ENCODE measurements around the gene PGPEP1.

The PGPEP1 gene

DNA sequence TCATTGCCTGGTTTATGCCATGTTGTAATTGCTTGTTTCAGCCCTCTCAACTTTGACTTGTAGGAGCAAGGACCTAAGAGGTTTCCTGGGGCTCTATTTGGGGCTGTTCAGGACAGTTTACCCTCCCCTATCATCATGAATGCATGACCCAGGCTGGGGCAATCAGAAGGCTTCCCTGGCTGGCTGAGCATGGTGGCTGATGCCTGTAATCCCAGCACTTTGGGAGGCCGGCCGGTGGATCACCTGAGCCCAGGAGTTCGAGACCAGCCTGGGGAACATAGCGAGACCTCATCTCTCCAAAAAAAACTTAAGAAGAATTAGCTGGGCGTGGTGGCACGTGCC, 11.4 kb upstream of the PGPEP1 start:
- TF ChIP-seq REST (IDR thresholded peaks at IDR 0.05; ENCODE audit: insufficient read depth in 1 of 2, low read depth in 2 of 2, low read length in 2 of 2) (no peak), FOXP2 (optimal IDR thresholded peaks at IDR 0.05; ENCODE audit: borderline replicate concordance, extremely low read depth, extremely low read length, insufficient read depth) (no peak), TAF1 (IDR thresholded peaks at IDR 0.05; ENCODE audit: borderline replicate concordance, insufficient read depth, low read length) (no peak), SIN3A (IDR thresholded peaks at IDR 0.05; ENCODE audit: borderline replicate concordance, insufficient read depth, low read length) (no peak), POLR2AphosphoS5 (IDR thresholded peaks at IDR 0.05; ENCODE audit: low read depth, low read length) (no peak)

- no peak for TF ChIP-seq REST (IDR thresholded peaks at IDR 0.05; ENCODE audit: insufficient read depth in 1 of 2, low read depth in 2 of 2, low read length in 2 of 2)
- no peak for TF ChIP-seq SIN3A (IDR thresholded peaks at IDR 0.05; ENCODE audit: borderline replicate concordance, insufficient read depth, low read length)
- TF ChIP-seq POLR2AphosphoS5 (IDR thresholded peaks at IDR 0.05; ENCODE audit: low read depth, low read length), result no peak
- TF ChIP-seq FOXP2 (optimal IDR thresholded peaks at IDR 0.05; ENCODE audit: borderline replicate concordance, extremely low read depth, extremely low read length, insufficient read depth), result no peak
- no peak for TF ChIP-seq TAF1 (IDR thresholded peaks at IDR 0.05; ENCODE audit: borderline replicate concordance, insufficient read depth, low read length)
Observed at GRCh38 chr19:18330868-18331267, 9.5 kb upstream of the PGPEP1 start.

DNA sequence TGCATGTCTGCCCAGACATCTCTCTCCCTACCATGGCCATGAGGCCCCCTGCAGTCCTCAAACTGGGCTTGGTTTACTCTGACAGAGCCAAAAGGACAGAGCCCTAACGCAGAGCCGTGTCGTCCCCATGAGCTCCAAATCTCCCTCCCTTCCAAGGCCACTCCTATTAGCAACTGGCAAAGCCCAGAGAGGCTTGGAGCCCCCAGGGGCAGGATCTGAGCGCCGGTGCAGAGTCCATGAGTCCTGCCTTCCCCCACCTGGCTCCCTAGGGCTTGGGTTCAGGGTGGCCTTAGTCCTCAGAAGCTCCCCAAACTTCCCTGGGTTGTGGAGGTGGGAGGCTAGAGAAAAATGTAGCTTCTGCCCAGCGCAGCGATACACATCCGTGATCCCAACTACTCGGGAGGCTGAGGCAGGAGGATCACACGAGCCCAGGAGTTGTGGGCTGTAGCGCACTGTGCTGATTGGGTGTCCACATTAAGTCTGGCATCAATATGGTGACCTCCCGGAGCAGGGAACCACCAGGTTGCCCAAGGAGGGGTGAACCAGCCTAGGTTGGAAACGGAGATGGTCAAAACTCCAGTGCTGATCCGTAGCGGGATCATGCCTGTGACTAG, 7.4 kb upstream of the PGPEP1 start:
- no peak for TF ChIP-seq FOXP2 (optimal IDR thresholded peaks at IDR 0.05; ENCODE audit: borderline replicate concordance, extremely low read depth, extremely low read length, insufficient read depth)
- TF ChIP-seq REST (IDR thresholded peaks at IDR 0.05; ENCODE audit: insufficient read depth in 1 of 2, low read depth in 2 of 2, low read length in 2 of 2), result no peak
- no peak for TF ChIP-seq SIN3A (IDR thresholded peaks at IDR 0.05; ENCODE audit: borderline replicate concordance, insufficient read depth, low read length)
- no peak for TF ChIP-seq TAF1 (IDR thresholded peaks at IDR 0.05; ENCODE audit: borderline replicate concordance, insufficient read depth, low read length)
- no peak for TF ChIP-seq POLR2AphosphoS5 (IDR thresholded peaks at IDR 0.05; ENCODE audit: low read depth, low read length)

- TF ChIP-seq TAF1 (IDR thresholded peaks at IDR 0.05; ENCODE audit: borderline replicate concordance, insufficient read depth, low read length) (no peak), SIN3A (IDR thresholded peaks at IDR 0.05; ENCODE audit: borderline replicate concordance, insufficient read depth, low read length) (no peak), FOXP2 (optimal IDR thresholded peaks at IDR 0.05; ENCODE audit: borderline replicate concordance, extremely low read depth, extremely low read length, insufficient read depth) (no peak)
Observed at GRCh38 chr19:18333680-18334079, 6.7 kb upstream of the PGPEP1 start.

GRCh38 chr19:18336121-18336520, 4.3 kb upstream of the PGPEP1 start:
- TF ChIP-seq SIN3A (IDR thresholded peaks at IDR 0.05; ENCODE audit: borderline replicate concordance, insufficient read depth, low read length) (no peak), REST (IDR thresholded peaks at IDR 0.05; ENCODE audit: insufficient read depth in 1 of 2, low read depth in 2 of 2, low read length in 2 of 2) (no peak), TAF1 (IDR thresholded peaks at IDR 0.05; ENCODE audit: borderline replicate concordance, insufficient read depth, low read length) (no peak), FOXP2 (optimal IDR thresholded peaks at IDR 0.05; ENCODE audit: borderline replicate concordance, extremely low read depth, extremely low read length, insufficient read depth) (no peak), POLR2AphosphoS5 (IDR thresholded peaks at IDR 0.05; ENCODE audit: low read depth, low read length) (no peak)

Measured in PFSK-1 (cell line).